Measurements from ENCODE around the gene CXCL6. TPM values are rescaled to one million over a fixed set of nuclear protein-coding genes. Genes with fewer than 3 reads are reported as not detected.

Gene CXCL6
- total and polyA plus RNA-seq, 9 donors = 0.12 to 1.5 (median 0.17) TPM; not detected in 2

DNA sequence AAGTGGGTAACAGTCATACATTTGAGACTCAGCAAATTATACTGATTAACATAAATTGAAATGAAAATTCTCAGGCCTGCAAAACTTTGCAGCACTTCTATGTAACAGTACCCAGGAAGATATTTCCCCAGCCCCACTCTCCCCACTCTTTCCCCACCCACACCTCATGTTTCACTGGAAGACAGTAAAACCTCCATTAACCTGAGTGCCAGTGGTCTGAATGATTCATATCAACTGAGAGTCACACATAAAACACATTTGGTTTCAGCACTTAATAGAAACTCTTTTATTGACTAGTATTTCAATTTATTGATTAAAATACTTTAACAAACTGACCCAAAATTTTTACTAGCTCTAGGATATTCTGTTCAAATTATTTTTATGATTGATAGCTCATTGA, 6.9 kb downstream of the CXCL6 start:
- Histone ChIP-seq H3K27me3 (no peaks in the 10 kb centered on the region), H3K36me3 (no peaks in the 10 kb centered on the region), H3K4me3 (no peak overlapping the region), H3K9me3 (no peaks in the 10 kb centered on the region), H3K4me1 (ENCODE audit: insufficient read depth) (no peaks in the 10 kb centered on the region), H3K27ac (no peak overlapping the region)
- no peak for DNase-seq
- intact Hi-C loops (cut with DNase I) = no loop called here
- TF ChIP-seq EP300 (IDR thresholded peaks at IDR 0.05) (no peak), POLR2A (IDR thresholded peaks at IDR 0.05) (no peak)
- TF ChIP-seq, protein P1, sequence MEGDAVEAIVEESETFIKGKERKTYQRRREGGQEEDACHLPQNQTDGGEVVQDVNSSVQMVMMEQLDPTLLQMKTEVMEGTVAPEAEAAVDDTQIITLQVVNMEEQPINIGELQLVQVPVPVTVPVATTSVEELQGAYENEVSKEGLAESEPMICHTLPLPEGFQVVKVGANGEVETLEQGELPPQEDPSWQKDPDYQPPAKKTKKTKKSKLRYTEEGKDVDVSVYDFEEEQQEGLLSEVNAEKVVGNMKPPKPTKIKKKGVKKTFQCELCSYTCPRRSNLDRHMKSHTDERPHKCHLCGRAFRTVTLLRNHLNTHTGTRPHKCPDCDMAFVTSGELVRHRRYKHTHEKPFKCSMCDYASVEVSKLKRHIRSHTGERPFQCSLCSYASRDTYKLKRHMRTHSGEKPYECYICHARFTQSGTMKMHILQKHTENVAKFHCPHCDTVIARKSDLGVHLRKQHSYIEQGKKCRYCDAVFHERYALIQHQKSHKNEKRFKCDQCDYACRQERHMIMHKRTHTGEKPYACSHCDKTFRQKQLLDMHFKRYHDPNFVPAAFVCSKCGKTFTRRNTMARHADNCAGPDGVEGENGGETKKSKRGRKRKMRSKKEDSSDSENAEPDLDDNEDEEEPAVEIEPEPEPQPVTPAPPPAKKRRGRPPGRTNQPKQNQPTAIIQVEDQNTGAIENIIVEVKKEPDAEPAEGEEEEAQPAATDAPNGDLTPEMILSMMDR (IDR thresholded peaks at IDR 0.05) = no peak

DNA sequence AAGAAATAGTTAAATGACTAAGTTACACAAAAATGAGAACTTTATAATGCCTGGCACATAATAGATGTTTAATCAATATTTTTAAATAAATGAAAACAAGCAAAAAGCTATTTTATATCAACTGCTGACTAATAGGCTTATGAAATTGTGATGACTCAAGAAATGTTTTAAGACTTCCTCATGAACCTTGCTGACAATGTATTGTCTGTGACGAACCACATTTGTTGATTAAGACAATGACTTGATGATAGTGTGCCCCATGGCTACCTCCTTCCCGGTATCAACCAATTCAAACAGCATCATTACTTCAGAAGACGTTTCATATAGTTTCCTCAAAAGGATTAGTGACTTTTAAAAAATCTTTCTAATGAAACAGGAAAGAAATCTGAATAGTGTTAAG, 7.9 kb downstream of the CXCL6 start:
- Histone ChIP-seq H3K36me3 (no peaks in the 10 kb centered on the region), H3K9me3 (no peaks in the 10 kb centered on the region), H3K27ac (no peak overlapping the region), H3K4me3 (no peak overlapping the region), H3K4me1 (ENCODE audit: insufficient read depth) (no peaks in the 10 kb centered on the region), H3K27me3 (no peaks in the 10 kb centered on the region)
- DNase-seq = no peak
- WGBS, 3 donors = 27 to 56% (median 36%) methylated on average over 3 of the region's 3 CpGs
- TF ChIP-seq POLR2A (IDR thresholded peaks at IDR 0.05) = no peak
- TF ChIP-seq, protein P1 (IDR thresholded peaks at IDR 0.05) = no peak
- no peak for TF ChIP-seq EP300 (IDR thresholded peaks at IDR 0.05)
- intact Hi-C loops (cut with DNase I) = no loop called here

DNA sequence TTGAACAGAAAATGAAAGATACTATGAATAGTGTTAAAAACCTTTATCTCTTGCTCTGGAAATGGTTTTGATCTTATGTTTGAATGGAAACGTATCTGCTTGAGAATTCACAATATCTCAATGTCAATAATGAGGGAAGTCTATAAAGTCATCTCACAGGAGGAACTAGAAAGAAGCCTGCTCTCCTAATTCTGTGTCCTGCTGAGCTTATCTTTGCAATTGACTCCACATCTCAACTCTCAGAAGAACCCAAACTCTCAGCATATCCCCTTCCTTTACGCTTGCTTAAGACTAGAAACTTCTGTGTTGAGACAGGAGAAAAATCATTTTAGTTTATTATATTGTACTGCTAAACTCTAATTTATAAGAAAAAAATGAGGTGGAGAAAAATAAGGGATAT, 8.3 kb downstream of the CXCL6 start:
- Histone ChIP-seq H3K36me3 (no peaks in the 10 kb centered on the region), H3K4me1 (ENCODE audit: insufficient read depth) (no peaks in the 10 kb centered on the region), H3K4me3 (no peak overlapping the region), H3K27ac (no peak overlapping the region), H3K9me3 (no peaks in the 10 kb centered on the region), H3K27me3 (no peaks in the 10 kb centered on the region)
- TF ChIP-seq EP300 (IDR thresholded peaks at IDR 0.05) (no peak), POLR2A (IDR thresholded peaks at IDR 0.05) (no peak)
- TF ChIP-seq, protein P1 (IDR thresholded peaks at IDR 0.05) = no peak
- DNase-seq = no peak
- intact Hi-C loops (cut with DNase I) = no loop called here
- 56 to 71% (median 65%) methylated on average over 2 of the region's 2 CpGs for WGBS, 3 donors

DNA sequence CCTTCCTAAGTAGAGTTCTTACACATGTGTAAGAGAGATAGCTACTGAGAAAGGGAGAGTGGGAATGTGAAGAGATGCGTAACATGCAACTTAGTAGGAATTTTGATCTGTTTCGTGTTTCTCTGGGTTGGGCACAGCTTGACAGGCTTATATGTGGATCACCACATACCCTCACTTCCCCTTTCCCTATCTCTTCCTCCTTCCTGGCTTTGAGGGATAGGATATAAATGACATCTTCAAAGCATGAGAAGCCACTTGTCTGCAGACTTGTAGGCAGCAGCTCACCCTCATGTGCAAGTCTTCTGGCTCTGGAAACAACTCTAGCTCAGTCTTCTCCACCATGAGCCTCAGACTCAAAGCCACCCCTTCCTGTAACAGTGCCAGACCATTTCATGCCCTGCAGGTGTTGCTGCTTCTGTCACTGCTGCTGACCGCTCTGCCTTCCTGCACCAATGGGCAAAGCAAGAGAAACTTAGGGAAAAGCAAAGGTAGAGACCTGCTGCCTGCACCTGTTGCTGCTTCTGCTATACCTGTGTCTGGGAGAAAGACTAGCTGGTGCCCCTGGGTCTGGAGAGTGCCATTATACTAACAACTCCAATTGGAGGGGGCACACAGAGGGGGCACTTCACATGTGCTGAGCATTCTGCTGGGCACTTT, 11.2 kb downstream of the CXCL6 start:
- H3K36me3 ChIP-seq = no peaks in the 10 kb centered on the region
- no peaks in the 10 kb centered on the region for H3K4me1 ChIP-seq (ENCODE audit: insufficient read depth)
- intact Hi-C loops (cut with DNase I) = no loop called here
- TF ChIP-seq POLR2A (IDR thresholded peaks at IDR 0.05) (no peak), EP300 (IDR thresholded peaks at IDR 0.05) (no peak)
- TF ChIP-seq, protein P1 (IDR thresholded peaks at IDR 0.05) = no peak
- no peak overlapping the region for H3K27ac ChIP-seq
- WGBS, 3 donors = 90 to 93% (median 92%) methylated on average over 3 of the region's 3 CpGs
- H3K4me3 ChIP-seq = no peak overlapping the region
- no peaks in the 10 kb centered on the region for H3K9me3 ChIP-seq
- no peaks in the 10 kb centered on the region for H3K27me3 ChIP-seq
- no peak for DNase-seq
